ENCODE measurements around the gene WDCP. TPM values are rescaled to one million over a fixed set of nuclear protein-coding genes. Genes with fewer than 3 reads are reported as not detected.
A peak's percentile ranks its signal among the peaks of the same experiment; 100 is the strongest.

Gene WDCP
- total and polyA plus RNA-seq, 2 donors from 2014 or later: 2.9 to 11.7 TPM

DNA sequence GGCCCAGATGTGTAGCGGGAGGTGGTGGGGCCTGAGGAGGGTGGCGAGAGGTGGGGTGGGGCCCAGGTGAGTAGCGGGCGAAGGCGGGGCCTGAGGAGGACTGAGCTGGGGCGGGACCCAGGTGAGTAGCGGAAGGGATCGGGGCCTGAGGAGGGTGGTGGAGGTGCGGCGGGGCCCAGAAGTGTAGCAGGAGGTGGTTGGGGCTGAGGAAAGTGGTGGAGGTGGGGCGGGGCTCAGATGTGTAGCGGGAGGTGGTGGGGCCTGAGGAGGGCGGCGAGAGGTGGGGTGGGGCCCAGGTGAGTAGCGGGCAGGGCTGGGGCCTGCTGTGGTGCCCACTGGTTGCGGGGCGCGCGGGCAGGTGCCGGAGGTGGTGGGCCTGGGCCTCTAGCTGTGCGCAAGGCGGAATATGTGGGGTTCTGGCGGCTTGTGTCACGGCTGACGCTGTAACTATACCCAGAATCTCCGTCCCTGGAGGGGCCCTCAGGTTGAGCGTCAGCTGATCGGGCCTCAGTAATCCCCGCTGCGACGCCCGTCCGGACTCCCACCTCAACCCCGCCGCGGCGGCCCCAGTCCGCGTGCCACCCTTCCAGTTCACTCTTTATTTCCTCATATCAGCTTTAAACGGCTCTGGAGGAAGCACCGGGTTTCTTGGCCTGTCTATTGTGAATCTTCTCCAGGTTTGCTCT is 29.8 kb upstream of the WDCP start:
- FAIRE-seq: no peak
- intact Hi-C loops (cut with DNase I): no loop called here
- H3K36me3 ChIP-seq (ENCODE audit: control insufficient read depth in 2 of 3, insufficient read depth in 3 of 3, low read length in 3 of 3): peaks cover 8 to 18% (median 9%) of the 10 kb centered on the region in 3 donors
- H3K27me3 ChIP-seq (ENCODE audit: control insufficient read depth, insufficient read depth, low read length): no peaks in the 10 kb centered on the region
- peak overlapping the region; percentile 87 to 97 for H3K27ac ChIP-seq (ENCODE audit: low read depth in 2 of 2, low read length in 2 of 2)
- H3K9ac ChIP-seq (ENCODE audit: low read length in 3 of 3): peak overlapping the region; percentile 11 to 87 (median 77)
- TF ChIP-seq, protein P1, sequence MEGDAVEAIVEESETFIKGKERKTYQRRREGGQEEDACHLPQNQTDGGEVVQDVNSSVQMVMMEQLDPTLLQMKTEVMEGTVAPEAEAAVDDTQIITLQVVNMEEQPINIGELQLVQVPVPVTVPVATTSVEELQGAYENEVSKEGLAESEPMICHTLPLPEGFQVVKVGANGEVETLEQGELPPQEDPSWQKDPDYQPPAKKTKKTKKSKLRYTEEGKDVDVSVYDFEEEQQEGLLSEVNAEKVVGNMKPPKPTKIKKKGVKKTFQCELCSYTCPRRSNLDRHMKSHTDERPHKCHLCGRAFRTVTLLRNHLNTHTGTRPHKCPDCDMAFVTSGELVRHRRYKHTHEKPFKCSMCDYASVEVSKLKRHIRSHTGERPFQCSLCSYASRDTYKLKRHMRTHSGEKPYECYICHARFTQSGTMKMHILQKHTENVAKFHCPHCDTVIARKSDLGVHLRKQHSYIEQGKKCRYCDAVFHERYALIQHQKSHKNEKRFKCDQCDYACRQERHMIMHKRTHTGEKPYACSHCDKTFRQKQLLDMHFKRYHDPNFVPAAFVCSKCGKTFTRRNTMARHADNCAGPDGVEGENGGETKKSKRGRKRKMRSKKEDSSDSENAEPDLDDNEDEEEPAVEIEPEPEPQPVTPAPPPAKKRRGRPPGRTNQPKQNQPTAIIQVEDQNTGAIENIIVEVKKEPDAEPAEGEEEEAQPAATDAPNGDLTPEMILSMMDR (IDR thresholded peaks at IDR 0.05; ENCODE audit: borderline replicate concordance, extremely low read depth, insufficient read depth): no peak
- peaks cover 0 to 5% (median 0%) of the 10 kb centered on the region in 3 donors for H3K4me1 ChIP-seq (ENCODE audit: control insufficient read depth in 2 of 3, insufficient read depth in 2 of 3, low read depth in 1 of 3, low read length in 3 of 3)
- DNase-seq: peak in 1 of 5 donors; percentile 53
- H3K9me3 ChIP-seq (ENCODE audit: control insufficient read depth in 2 of 3, insufficient read depth in 1 of 3, low read length in 3 of 3): no peaks in the 10 kb centered on the region
- H3K4me3 ChIP-seq (ENCODE audit: low read length in 3 of 3): peak overlapping the region; percentile 67 to 99 (median 94)

DNA sequence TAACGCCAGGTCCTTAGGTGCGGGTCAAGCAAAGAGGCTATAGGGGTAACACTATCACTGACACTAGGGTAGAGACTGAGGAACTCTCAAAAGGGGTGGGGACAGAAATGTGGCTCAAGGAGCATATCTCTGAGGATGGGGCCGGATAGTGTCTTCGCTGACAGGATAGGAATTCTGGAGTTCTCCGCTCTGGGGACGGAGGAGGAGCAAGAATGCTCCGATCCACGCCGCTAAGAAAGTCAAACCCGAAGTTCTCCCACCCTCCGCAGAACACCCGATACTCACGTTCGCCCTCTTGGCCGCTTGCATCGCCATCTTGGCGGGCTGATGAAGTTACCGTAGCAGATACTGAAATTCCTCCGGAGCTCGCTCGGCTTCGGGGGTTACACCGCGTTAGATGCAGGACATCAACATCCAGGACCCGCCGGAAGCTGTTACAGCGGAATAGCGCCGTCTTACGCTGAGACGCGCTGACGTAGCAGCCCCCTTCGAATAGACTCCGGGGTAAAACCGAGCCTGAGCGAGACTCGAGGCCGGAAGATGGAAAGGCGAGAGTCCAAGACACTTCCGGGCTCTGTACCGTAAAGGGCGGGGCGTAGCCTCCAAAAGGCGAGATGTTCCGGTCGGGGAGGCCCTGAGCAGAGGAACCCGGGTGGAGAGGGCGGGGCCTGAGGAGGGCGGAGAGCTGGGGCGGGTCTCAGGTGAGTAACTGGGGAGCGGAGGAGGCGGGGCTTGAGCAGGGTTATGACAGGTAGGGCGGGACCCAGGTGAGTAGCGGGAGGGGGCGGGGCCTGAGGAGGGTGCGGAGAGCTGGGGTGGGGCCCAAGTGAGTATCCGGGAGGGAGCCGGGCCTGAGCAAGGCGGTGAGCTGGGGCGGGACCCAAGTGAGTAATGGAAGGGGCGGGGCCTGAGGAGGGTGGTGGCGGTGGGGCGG is 29.0 kb upstream of the WDCP start, which contains the start of gene SF3B6:
SF3B6 (minus strand) TSS at position 412 of the 934 bp plus-strand sequence; CDS start at position 315, 97 bp downstream.
- Histone ChIP-seq H3K4me1 (ENCODE audit: control insufficient read depth in 2 of 3, insufficient read depth in 2 of 3, low read depth in 1 of 3, low read length in 3 of 3) (peaks cover 0 to 5% (median 0%) of the 10 kb centered on the region in 3 donors), H3K27ac (ENCODE audit: low read depth in 2 of 2, low read length in 2 of 2) (peak within 1 kb of the TSS; percentile 87 to 97), H3K4me3 (ENCODE audit: low read length in 3 of 3) (peak within 1 kb of the TSS; percentile 94 to 100 (median 99)), H3K9me3 (ENCODE audit: control insufficient read depth in 2 of 3, insufficient read depth in 1 of 3, low read length in 3 of 3) (no peaks in the 10 kb centered on the region), H3K27me3 (ENCODE audit: control insufficient read depth, insufficient read depth, low read length) (no peaks in the 10 kb centered on the region), H3K9ac (ENCODE audit: low read length in 3 of 3) (peak within 1 kb of the TSS; percentile 77 to 92 (median 87)), H3K36me3 (ENCODE audit: control insufficient read depth in 2 of 3, insufficient read depth in 3 of 3, low read length in 3 of 3) (peaks cover 5 to 18% (median 7%) of the 10 kb centered on the region in 3 donors)
- TF ChIP-seq, protein P1 (IDR thresholded peaks at IDR 0.05; ENCODE audit: borderline replicate concordance, extremely low read depth, insufficient read depth): no peak
- intact Hi-C loops (cut with DNase I): no loop called here
- peak; percentile 73 for FAIRE-seq
- DNase-seq: peak; percentile 99 to 100 (median 100)

DNA sequence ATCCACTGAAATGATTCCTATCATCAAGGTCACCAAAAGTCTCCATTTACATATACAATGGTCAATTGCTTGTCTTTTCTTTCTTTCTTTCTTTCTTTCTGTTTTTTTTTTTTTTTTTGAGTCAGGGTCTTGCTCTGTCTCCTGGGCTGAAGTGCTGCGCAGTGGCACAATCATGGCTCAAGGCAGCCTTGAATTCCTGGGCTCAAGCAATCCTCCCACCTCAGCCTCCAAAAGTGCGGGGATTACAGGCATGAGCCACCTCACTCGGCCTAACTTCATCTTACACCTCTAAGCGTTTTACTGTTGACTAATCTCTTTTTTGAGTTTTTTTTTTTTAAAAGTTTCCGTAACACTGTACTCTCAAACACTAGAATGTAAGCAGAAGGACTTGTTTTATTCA is 28.1 kb upstream of the WDCP start:
- peaks cover 5 to 22% (median 10%) of the 10 kb centered on the region in 3 donors for H3K36me3 ChIP-seq (ENCODE audit: control insufficient read depth in 2 of 3, insufficient read depth in 3 of 3, low read length in 3 of 3)
- H3K4me1 ChIP-seq (ENCODE audit: control insufficient read depth in 2 of 3, insufficient read depth in 2 of 3, low read depth in 1 of 3, low read length in 3 of 3): peaks cover 0 to 5% (median 0%) of the 10 kb centered on the region in 3 donors
- no peaks in the 10 kb centered on the region for H3K9me3 ChIP-seq (ENCODE audit: control insufficient read depth in 2 of 3, insufficient read depth in 1 of 3, low read length in 3 of 3)
- H3K27me3 ChIP-seq (ENCODE audit: control insufficient read depth, insufficient read depth, low read length): no peaks in the 10 kb centered on the region
- DNase-seq: peak in 1 of 5 donors; percentile 2
- no peak for FAIRE-seq
- H3K27ac ChIP-seq (ENCODE audit: low read depth in 2 of 2, low read length in 2 of 2): no peak overlapping the region
- TF ChIP-seq, protein P1 (IDR thresholded peaks at IDR 0.05; ENCODE audit: borderline replicate concordance, extremely low read depth, insufficient read depth): no peak
- H3K9ac ChIP-seq (ENCODE audit: low read length in 3 of 3): peak overlapping the region in 2 of 3 donors; percentile 82 to 92
- H3K4me3 ChIP-seq (ENCODE audit: low read length in 3 of 3): peak overlapping the region; percentile 94 to 100 (median 99)
- intact Hi-C loops (cut with DNase I): no loop called here
